Esophagus muscularis mucosa (tissue), 4 donors: ENCODE measurements around the gene CAPS.

Experiments
- CTCF ChIP-seq, 3 experiments: fragments of 200-600 bp in 2 of 3; fragments of 450-650 bp in 1 of 3; sonication (generic) in 2 of 3; IDR thresholded peaks; one replicate each; pipeline ENCODE4 v1.5.1; 2017 to 2019; ENCODE audit warnings: antibody characterized with exemption in 3 of 3, mild to moderate bottlenecking in 2 of 3, moderate library complexity in 1 of 3
- EP300 ChIP-seq: sonication (generic); formaldehyde crosslinking; IDR thresholded peaks from one replicate; pipeline ENCODE4 v1.6.1; 2017; ENCODE audit warnings: antibody characterized with exemption
- POLR2A ChIP-seq: fragments of 450-650 bp; IDR thresholded peaks from one replicate; pipeline ENCODE4 v1.6.1; 2017; ENCODE audit warnings: antibody characterized with exemption, moderate library complexity, mild to moderate bottlenecking, low read depth
- POLR2AphosphoS5 ChIP-seq, 2 donors: sonication (generic); formaldehyde crosslinking; IDR thresholded peaks; one replicate each; pipeline ENCODE4 v1.6.1; 2017; ENCODE audit warnings: antibody characterized with exemption in 2 of 2

- no peak for TF ChIP-seq CTCF (IDR thresholded peaks at IDR 0.05)
- no peak for TF ChIP-seq EP300
- TF ChIP-seq POLR2AphosphoS5 (IDR thresholded peaks at IDR 0.05), result no peak
- TF ChIP-seq POLR2A, result no peak
Observed at GRCh38 chr19:5955636-5955935, 41.5 kb downstream of the CAPS start.
